Measurements from ENCODE around the gene GDPD2.
"Not testable (repeated sequence)": the region's sequence is repeated elsewhere in the genome, so short reads cannot be mapped to it uniquely, and the experiment has no call there.

The GDPD2 gene

GRCh38 chrX:70422851-70423341, at the start of gene GDPD2:
Gene GDPD2, plus strand, starts transcription at chrX:70423314. Its CDS starts 1,671 bp downstream, at chrX:70424985.
- in situ Hi-C loops (cut with MboI; ENCODE audit: low sequenced_read_pairs) = no loop called here

- in situ Hi-C loops (cut with MboI; ENCODE audit: low sequenced_read_pairs) = no loop called here
Observed at GRCh38 chrX:70386235-70386634, 36.9 kb upstream of the GDPD2 start.

GRCh38 chrX:70398899-70399298, 24.2 kb upstream of the GDPD2 start:
- in situ Hi-C loops (cut with MboI; ENCODE audit: low sequenced_read_pairs) = no loop called here

GRCh38 chrX:70400181-70400580, 22.9 kb upstream of the GDPD2 start:
- in situ Hi-C loops (cut with MboI; ENCODE audit: low sequenced_read_pairs) = not testable (repeated sequence)

- in situ Hi-C loops (cut with MboI; ENCODE audit: low sequenced_read_pairs) = no loop called here
Observed at GRCh38 chrX:70402721-70403120, 20.4 kb upstream of the GDPD2 start.

GRCh38 chrX:70405003-70405402, 18.1 kb upstream of the GDPD2 start:
- in situ Hi-C loops (cut with MboI; ENCODE audit: low sequenced_read_pairs) = no loop called here

- in situ Hi-C loops (cut with MboI; ENCODE audit: low sequenced_read_pairs) = no loop called here
Observed at GRCh38 chrX:70410921-70411320, 12.2 kb upstream of the GDPD2 start.

- in situ Hi-C loops (cut with MboI; ENCODE audit: low sequenced_read_pairs) = no loop called here
Observed at GRCh38 chrX:70411475-70411874, 11.6 kb upstream of the GDPD2 start.

- in situ Hi-C loops (cut with MboI; ENCODE audit: low sequenced_read_pairs) = no loop called here
Observed at GRCh38 chrX:70421618-70422017, 1.5 kb upstream of the GDPD2 start.

- in situ Hi-C loops (cut with MboI; ENCODE audit: low sequenced_read_pairs) = no loop called here
Observed at GRCh38 chrX:70423936-70424675, 992 bp downstream of the GDPD2 start.

- in situ Hi-C loops (cut with MboI; ENCODE audit: low sequenced_read_pairs) = no loop called here
Observed at GRCh38 chrX:70424801-70425200, 1.7 kb downstream of the GDPD2 start.

- in situ Hi-C loops (cut with MboI; ENCODE audit: low sequenced_read_pairs) = no loop called here
Observed at GRCh38 chrX:70426286-70427278, 3.5 kb downstream of the GDPD2 start.

GRCh38 chrX:70427365-70427764, 4.3 kb downstream of the GDPD2 start:
- in situ Hi-C loops (cut with MboI; ENCODE audit: low sequenced_read_pairs) = no loop called here

- in situ Hi-C loops (cut with MboI; ENCODE audit: low sequenced_read_pairs) = no loop called here
Observed at GRCh38 chrX:70429759-70430158, 6.6 kb downstream of the GDPD2 start.

GRCh38 chrX:70432936-70433847, 10.1 kb downstream of the GDPD2 start:
- in situ Hi-C loops (cut with MboI; ENCODE audit: low sequenced_read_pairs) = no loop called here

GRCh38 chrX:70433848-70434351, 10.8 kb downstream of the GDPD2 start:
- in situ Hi-C loops (cut with MboI; ENCODE audit: low sequenced_read_pairs) = no loop called here

GRCh38 chrX:70434352-70434866, 11.3 kb downstream of the GDPD2 start:
- in situ Hi-C loops (cut with MboI; ENCODE audit: low sequenced_read_pairs) = no loop called here

- in situ Hi-C loops (cut with MboI; ENCODE audit: low sequenced_read_pairs) = no loop called here
Observed at GRCh38 chrX:70434914-70435586, 11.9 kb downstream of the GDPD2 start.

- in situ Hi-C loops (cut with MboI; ENCODE audit: low sequenced_read_pairs) = no loop called here
Observed at GRCh38 chrX:70436343-70436742, 13.2 kb downstream of the GDPD2 start.

- in situ Hi-C loops (cut with MboI; ENCODE audit: low sequenced_read_pairs) = no loop called here
Observed at GRCh38 chrX:70437011-70437410, 13.9 kb downstream of the GDPD2 start.

Data from HL-60/S4 (cell line).